CD4-positive, alpha-beta T cell treated with Interleukin-12 subunit alpha and Interleukin-12 subunit beta, for 1 hour (primary cell): Measurements from ENCODE around the gene STX11.
"Not testable (repeated sequence)": the region's sequence is repeated elsewhere in the genome, so short reads cannot be mapped to it uniquely, and the experiment has no call there.

Source experiments
- DNase-seq: peaks from one replicate; pipeline ENCODE4 v3.0.0-alpha.2; 2020

Gene STX11

GRCh38 chr6:144177726-144178125 is 27.4 kb downstream of the STX11 start:
- DNase-seq = no peak

- DNase-seq = no peak
Measured at GRCh38 chr6:144178323-144178722, 28.0 kb downstream of the STX11 start.

- no peak for DNase-seq
Measured at GRCh38 chr6:144179237-144179636, 28.9 kb downstream of the STX11 start.

GRCh38 chr6:144179828-144180227 is 29.5 kb downstream of the STX11 start:
- no peak for DNase-seq

GRCh38 chr6:144180354-144180753 is 30.0 kb downstream of the STX11 start:
- DNase-seq = not testable (repeated sequence)

GRCh38 chr6:144181639-144182038 is 31.3 kb downstream of the STX11 start:
- DNase-seq = no peak

- DNase-seq = not testable (repeated sequence)
Measured at GRCh38 chr6:144184186-144184585, 33.9 kb downstream of the STX11 start.

GRCh38 chr6:144185133-144185836 is 35.0 kb downstream of the STX11 start:
- no peak for DNase-seq

- no peak for DNase-seq
Measured at GRCh38 chr6:144186817-144187625, 36.7 kb downstream of the STX11 start.

GRCh38 chr6:144189351-144189750 is 39.0 kb downstream of the STX11 start:
- no peak for DNase-seq

GRCh38 chr6:144190080-144190479 is 39.8 kb downstream of the STX11 start:
- DNase-seq = no peak

GRCh38 chr6:144190593-144190992 is 40.3 kb downstream of the STX11 start:
- DNase-seq = no peak

- no peak for DNase-seq
Measured at GRCh38 chr6:144193181-144193580, 42.9 kb downstream of the STX11 start.

- no peak for DNase-seq
Measured at GRCh38 chr6:144194293-144194810, 44.0 kb downstream of the STX11 start.

GRCh38 chr6:144195671-144196270 is 45.5 kb downstream of the STX11 start:
- no peak for DNase-seq

GRCh38 chr6:144197919-144198318 is 47.6 kb downstream of the STX11 start:
- no peak for DNase-seq

GRCh38 chr6:144202879-144203468 is 52.7 kb downstream of the STX11 start:
- DNase-seq = no peak

- DNase-seq = no peak
Measured at GRCh38 chr6:144211160-144211559, 60.8 kb downstream of the STX11 start.

- no peak for DNase-seq
Measured at GRCh38 chr6:144213315-144213714, 63.0 kb downstream of the STX11 start.

- no peak for DNase-seq
Measured at GRCh38 chr6:144214029-144214428, 63.7 kb downstream of the STX11 start.

GRCh38 chr6:144214622-144215401 is 64.5 kb downstream of the STX11 start:
- no peak for DNase-seq

- peak; percentile 19 for DNase-seq
Measured at GRCh38 chr6:144215402-144215931, 65.2 kb downstream of the STX11 start.
